NCI-H524 (cell line): Measurements from ENCODE around the gene VANGL1.

Experiments used
- DNase-seq, 2 experiments: peaks; one replicate each; lab custom pipeline; 2025; lab: John Stamatoyannopoulos, UW

The VANGL1 gene

DNA sequence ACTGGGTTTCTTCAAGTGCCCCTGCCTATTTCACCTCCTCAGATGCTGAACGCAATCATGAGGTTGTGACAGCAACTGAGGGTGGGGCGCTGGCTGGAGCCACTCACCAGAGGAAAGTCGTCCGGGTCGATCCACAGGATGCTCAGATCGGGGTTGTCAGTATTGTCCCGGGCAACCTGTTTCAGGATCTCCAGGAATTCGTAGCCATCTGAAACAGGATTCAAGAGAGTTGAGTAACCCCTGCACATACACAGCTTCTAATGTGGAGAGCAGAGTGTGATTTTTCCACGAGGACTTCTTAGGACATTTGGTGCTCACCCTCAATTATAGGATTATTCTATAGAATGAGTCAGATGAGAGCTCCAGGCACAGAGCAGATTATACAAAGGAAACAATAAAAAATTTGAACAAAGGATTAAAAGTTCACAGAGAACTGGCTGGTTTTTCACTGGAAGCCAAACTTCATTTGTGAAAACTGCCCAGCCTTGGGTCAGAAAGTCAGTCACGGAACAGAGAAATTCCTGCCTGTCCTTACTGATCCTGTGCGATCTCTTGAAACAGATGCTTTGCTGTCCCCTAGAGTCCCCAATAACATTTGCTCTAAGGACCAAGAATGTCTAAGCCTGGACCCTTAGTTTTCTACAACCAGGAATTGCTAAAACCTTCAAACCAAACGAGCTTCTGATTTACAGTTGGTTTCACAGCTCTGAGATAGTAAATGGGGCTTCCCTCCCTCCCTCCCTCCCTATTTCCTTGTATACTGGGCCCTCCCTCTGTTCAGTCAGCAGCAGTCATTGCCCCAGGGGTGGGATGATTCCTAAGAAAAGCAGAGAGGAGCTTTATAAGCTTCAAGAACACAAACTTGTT, 63.5 kb downstream of the VANGL1 start:
- peak in 1 of 2 experiments; percentile 8 for DNase-seq

DNA sequence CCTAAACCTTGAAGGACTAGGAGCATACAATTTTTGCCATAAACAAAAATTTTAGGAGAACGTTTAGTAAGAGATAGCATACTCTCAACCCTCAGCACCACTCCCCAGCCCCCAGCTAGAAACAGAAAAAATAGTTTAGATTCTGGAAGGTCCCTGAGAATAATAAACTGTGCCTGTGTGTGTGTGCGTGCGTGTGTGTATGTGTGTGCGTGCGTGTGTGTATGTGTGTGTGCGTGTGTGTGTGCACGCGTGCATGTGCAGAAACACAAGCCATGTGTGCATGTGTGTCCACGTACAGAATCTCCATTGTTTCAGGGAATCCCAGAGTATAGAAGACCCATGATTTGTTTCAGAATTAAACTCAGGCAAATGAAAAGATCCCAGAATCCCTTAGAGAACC, 64.2 kb downstream of the VANGL1 start:
- DNase-seq: no peak

DNA sequence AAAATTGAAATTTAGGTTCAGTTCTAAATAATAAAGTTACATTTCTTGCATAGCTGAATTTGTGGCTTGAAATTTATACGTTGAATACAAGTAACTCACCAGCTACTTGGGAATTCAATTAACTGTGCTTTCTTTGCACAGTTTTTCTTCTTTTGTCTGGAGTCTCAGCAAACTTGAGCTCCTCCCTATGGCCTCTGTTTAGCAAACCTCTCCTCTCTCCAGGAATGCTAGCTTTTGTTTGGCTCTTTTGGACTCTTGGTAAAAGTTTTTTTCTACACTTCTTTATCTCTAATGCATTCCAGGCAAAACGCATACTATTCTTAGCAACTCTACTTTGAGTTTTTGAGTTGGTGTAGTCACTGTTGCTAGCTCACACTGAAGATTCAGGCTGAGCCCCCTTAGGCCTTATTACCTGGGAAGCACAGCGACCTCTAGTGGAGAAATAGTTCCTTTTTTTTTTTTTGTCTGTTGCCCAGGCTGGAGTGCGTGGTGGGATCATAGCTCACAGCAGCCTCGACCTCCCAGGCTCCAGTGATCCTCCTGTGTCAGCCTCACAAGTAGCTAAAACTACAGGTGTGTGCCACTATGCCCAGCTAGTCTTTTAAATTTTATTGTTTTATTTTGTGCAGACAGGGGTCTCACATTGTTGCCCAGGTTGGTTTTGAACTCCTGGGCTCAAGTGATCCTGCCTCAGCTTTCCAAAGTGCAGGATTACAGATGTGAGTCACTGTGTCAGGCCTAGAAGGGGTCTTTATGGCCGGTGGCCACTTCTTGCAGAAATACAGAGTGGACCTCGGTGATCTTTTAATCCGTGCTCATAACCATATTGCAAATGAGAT, 65.0 kb downstream of the VANGL1 start:
- DNase-seq: peak in 1 of 2 experiments; percentile 33

DNA sequence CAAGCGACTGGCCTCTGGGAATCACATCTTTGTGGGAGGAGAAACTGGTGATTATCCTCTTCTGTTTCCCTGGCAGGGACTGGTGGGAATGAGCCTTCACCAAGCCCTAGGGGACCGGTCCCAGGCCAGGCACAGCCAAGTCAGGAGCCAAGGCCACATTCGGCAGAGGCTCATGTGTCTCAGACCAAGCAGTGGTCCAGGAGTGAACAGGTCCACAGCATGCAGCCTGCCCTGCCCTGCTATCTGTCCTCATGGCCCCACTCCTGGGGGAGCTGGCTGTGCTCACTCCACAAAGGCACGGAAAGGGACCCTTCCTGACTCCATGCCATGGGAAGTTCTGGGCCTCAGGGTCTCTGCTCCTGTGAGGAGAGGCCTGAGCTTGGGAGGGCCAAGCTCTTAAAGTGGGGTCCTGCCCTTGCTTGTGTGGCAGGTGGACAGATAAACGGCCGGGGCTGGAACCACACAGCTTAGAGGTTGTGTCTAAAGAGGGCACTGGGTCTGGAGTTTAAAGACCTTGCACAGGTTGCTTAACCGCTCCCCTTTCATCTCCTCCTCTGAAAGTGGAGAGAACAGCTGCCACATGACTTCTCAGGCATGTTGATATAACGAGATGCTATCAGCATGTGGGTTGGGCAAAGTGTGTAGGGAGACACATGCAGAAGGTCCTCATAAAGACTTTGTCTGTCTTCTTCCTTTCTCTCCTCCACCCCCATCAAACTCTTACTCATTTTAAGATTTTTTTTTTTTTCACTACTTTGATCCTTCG, 69.3 kb downstream of the VANGL1 start:
- peak in 1 of 2 experiments; percentile 2 for DNase-seq

DNA sequence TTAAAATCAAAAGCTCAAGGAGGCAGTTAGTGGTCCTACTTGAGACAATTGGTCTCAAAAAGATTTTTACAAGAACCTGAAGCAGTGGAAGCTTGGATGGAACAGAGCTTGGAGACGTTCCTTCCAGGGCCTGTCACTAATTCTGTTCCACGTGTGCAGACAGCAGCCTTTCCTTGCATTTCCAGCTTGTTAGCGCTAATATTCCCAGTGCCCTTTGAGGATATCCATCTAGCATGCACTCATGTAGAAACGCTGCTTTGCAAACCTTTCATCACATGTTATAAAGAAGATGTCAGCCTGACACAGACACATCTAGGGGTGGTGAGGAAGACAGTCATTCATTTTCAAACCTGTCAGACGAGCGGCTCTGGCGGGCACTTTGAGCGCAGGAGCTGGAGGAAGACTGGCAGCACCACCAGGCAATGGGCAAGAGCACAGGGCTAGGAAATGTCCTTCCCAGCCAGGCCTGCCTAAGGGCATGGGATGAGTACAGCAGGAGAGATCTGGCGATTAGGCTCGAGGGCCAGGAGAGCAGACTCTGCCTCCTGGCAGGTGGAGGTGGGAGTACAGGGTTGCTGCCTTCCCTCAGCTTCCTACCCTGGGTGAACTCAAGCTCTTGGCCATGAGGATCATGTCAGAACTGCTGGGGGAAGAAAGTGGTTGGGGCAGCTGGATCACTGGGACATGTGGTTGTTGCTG, 71.3 kb downstream of the VANGL1 start:
- DNase-seq: no peak

DNA sequence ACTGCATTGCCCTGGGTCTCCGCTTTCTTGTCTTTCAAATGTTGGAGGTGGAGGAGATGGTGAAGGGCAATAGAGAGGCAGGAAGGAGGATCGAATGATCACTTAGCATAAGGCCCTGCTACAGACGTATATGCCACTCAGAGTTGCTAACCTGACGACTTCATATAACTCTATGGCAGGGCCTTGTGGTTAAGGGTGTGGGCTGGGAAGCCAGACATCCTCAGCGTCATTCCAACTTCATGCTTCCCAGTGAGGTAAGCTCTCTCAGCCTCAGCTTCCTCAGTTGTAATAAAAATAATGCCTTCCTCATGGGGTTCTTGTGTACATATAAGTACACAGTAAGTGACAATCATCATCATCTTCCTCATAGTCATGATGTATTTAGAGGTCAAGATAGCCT, 72.1 kb downstream of the VANGL1 start:
- no peak for DNase-seq

DNA sequence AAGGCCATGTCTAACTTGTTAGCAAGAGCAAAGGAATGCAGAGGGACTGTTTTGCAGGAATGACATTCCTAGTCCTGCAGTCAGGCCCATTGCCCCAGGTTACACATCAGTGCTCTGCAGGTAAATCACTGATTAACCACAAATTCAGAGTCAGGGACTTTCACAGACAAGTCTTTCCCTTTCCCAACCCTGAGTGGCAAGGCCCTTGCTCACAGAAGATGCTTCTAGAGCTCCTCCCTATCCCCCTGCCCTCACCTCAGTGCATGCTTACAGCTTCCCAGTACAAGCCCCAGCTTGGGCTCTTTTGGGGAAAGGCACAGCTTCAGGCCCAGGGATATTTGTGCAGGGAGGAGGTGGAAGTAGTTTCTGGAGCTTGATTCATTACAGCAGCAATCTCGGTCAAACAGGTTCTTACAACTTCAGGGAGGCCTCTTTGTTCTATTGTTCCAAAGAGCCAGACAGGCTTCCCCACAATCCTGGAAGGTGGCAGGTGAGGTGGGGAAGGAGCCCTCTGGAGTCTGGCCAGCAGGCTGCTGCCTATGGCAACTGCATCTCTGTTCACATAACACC, 72.9 kb downstream of the VANGL1 start:
- DNase-seq: no peak

DNA sequence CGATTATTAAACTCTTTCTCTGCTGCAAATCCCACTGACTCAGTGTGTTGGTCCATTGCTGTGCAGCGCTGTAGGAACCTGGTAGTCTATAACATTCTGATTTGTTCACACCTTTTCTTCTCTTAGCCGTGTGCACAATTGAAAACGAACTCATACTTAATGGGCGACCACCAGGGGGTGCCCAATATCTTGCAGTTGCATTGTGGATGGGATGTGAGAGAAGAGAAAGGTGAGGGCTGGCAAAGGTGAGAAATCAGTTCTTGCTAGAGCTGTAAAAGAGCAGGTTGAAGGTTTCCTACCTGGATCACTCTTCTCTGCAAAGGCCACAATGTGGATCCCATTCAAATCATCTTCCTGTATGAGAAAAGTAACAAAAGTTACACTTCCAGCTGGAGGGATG, 75.8 kb downstream of the VANGL1 start:
- peak; percentile 41 to 65 for DNase-seq

DNA sequence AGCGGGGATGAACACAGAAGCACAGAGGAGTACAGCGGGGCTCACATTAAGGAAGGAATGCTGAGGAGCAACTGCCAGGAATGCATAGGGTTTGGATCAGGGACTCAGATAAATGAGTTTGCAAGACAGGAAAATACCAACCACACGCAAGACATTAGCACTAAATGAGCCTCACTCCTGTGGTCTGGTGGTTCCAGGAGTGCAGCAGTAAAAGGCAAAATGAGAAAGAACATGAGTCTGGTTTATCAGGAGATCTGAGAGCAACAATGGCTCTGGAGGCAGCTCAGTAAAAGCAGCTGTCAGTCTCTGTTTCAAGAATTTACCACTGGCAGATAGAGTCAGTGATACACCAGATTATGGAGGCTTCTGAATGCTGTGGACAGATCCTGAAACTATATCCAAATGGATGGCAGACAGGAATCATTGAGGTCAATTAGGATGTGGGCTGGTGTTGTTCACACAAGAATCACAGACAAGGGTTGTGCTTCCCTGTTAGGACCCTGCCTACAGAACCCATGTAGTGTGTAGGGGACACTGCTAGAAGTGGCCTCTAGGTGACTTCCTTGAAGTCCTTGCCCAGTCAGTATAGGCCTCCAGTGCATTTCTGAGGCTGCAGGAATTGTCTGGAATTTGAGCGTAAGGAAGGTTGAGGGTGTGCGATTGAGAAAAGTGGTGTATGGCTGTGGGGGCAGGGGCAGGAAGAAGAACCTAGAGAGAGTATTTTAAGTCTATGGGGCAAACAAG, 76.4 kb downstream of the VANGL1 start:
- no peak for DNase-seq

DNA sequence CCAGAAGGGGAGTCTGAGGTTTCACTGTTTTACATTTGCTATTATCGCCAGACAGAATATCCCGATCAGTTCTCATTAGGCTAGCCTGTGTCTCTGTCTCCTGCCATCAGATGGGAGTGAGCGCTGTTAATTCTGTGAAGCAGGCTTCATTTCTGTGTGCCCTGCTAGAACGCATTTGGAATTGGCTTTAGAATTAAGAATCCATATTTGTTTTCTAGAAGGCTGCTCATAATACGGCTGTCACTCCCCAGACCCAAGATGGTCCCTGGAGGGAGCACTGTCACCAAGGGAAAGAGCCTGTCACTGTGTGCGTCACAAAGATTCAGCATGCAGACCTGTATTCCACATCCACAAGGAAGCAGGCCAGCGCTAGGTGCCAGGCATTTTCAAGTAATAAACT, 77.5 kb downstream of the VANGL1 start:
- no peak for DNase-seq

DNA sequence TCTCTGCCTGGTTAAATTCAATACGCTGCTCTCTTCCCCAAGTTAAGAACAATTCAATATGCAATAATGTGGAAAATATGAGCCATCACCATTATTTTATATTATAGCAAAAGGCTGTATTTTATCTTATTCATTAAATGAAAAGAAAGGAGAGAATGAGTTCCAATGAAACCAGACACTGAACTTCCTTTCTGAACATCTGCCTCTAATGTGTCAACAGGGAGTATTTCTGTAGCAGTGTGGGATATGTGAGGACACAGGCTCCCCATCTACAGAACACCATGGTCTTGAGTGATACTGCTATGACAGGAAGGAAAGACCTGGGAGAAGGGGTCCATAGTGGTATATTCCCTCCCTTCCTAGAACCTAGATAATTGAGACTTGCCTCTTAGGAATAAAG, 80.5 kb downstream of the VANGL1 start:
- DNase-seq: no peak

DNA sequence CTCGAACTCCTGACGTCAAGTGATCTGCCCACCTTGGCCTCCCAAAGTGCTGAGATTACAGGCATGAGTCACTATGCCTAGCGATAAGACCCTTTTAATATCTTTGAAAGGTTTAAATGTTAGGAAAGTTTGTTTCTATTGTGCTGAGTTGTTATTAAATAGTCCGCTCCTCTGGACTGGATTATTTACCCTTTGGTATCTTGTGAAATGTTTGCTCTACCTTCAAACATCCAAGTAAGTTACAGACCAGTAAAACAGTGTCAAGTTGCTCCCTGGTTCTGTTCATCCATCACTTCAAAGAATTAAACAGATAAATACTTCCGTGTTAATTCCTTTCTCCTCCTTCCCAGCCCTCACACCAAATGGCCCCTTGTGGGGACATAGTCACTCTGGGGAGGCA, 82.0 kb downstream of the VANGL1 start:
- no peak for DNase-seq

DNA sequence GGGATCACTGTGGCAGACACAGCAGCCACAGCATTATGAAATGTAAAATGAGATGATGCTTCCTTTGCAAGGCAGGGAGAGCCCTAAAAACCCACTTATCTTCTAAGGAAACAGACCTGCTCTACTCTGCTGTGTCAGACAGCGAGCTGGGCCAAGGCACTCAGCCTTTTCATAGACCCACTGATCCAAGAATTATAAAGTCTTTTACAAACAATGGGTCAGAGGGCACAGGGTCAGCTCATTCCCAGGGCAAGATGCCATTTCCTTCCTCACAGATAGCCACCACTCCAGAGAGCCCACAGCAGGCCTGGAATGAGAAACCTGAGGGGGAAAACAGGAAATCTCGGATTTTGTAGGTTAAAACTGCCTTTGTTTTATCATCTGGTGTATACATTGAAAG, 83.8 kb downstream of the VANGL1 start:
- no peak for DNase-seq

DNA sequence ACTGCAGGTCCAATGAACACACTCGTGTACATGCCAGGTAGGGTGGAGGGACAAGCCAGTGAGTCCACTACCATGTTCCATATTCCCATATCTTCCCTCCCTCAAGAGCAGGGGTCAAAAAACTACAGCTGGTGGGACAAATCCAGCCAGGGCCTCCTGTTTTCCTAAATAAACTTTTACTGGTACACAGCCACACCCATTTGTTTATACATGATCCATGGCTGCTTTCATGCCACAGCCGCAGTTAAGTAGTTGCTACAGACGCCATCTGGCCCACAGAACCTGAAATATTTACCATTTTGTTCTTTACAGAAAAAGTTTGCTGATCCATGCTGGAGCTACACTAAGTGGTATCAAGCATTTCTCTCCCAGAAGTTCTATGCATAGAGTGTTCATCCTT, 84.4 kb downstream of the VANGL1 start:
- no peak for DNase-seq

DNA sequence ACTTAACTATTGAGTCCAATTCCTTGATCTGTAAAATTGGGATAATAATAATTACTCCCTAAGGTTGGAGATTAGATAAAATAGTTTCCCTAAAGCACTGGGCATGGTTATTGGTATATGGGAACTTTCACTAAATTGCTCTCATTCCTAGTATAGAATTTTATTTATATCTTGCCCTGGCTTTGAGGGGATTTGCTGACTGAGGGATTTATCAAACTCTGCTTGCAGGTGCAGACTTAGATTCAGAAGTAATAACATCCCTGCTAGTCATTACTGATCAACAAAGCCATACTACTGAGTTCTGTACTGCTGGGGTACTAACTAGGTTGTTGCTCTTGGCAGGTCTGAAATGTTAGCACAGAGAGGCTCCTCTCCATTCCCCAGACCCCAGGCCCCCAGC, 84.8 kb downstream of the VANGL1 start:
- DNase-seq: no peak

DNA sequence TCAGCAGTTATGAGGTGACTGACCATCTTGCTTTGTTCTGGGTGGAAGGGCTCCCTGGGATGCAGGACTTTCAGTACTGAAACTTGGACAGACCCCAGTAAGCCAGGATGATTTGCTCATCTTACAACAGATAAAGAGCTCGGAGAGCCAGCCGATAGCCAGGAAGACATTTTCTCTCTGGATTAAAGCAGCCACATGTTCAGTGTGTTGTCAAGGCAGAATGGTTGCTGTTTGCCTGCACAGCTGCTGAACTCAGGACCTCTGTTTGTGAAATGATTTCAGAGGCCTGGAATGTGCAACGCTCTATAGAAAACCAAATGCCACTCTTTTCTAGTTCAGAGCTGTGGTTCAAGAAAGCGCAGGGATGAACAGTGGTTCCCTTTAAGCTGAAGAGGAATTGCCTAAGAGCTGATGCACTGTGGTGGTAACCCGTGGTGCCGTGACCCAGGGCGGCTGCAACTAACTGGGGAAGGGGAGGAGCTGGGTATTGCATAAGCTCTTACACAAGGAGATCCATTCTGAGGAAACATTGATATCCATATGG, 86.0 kb downstream of the VANGL1 start:
- no peak for DNase-seq

DNA sequence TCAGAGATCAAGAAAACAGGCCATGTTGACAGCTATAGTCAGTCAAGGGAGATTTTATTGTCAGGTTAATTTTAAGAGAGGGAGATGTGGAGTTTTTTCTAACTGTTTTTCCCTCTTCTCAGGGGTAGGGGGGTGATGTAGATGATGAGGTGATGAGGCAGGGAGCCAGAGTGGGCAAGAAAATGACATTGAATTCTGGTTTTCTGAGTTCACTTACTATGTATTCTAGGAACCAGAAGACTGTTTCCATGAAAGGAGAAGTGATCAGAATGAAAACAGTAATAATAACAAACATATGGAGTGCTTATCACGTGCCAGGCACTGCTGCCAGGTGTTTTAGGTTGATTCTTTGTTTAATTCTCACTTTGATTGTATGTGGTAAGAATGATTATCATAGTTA, 86.6 kb downstream of the VANGL1 start:
- no peak for DNase-seq

DNA sequence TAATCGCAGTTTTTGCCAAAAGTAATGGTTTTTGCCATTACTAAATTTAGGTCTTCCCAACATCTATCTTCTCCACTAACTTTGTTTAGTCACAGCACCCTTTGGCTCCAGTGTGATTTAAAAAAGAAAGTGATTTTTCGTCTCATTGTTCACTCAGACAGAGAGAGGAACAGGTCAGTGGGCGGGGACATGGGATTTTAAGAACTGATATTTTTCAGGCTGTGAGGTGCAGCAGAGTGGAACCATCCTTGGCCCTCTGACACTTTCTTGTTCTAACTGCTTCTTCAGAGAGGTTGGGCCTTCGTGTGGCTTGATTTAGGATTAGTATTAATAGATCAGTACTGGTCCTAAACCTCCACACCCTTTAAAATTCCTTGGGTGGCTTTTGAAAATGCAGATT, 88.0 kb downstream of the VANGL1 start:
- DNase-seq: no peak

DNA sequence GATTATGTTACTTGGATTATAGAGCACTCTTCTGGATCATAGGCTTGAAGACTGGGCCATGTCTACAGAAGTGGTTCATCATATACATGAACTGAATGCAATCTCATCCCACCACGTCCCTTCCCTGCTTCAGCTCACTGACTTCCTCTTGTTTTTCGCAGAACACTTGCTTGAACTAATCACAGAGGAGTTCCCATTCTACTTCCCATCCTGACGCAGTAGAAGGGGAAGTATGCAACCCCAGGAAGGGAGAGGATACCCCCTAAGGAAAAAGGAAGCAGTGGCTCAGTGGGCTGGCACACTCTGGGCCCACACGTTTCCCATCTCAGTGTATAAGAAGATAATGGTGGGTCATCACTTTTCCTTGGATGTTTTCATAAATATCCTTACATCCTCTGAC, 90.5 kb downstream of the VANGL1 start:
- DNase-seq: no peak

DNA sequence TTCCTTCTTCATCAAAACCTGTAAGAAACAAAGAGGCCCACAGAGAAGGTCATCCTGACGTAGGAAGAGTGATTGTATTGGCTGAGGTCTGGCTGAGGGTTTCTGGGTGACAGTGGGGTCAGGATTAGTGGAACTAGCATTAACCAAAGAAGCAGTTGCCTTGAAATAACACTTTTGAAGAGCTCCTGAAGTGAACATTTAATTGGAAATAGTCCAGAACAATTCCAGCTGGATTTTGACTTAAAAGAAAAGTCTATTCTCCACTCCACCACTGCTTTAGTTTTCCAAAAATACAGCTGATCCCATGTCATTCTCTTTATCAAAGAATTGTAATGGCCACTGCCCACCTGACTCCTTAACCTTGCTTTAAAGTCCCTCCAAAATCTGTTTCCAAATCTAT, 99.0 kb downstream of the VANGL1 start:
- DNase-seq: no peak
